SK-N-SH treated with all-trans-retinoic acid at 6 μM for 48 hours (cell line): ENCODE measurements around the gene CEP192.
"Not testable (repeated sequence)": the region's sequence is repeated elsewhere in the genome, so short reads cannot be mapped to it uniquely, and the experiment has no call there.

ENCODE experiments used
- ATAC-seq: fragments of 200-7000 bp; cut with Tn5 transposase; 3 replicates; pipeline ENCODE4 v1.9.1; 2020; ENCODE audit warnings: mild to moderate bottlenecking, moderate library complexity
- BACH2 ChIP-seq: fragments of 250-450 bp; sonication (Bioruptor Pico); IDR thresholded peaks from 2 replicates; pipeline ENCODE4 v1.9.0; 2021; ENCODE audit warnings: mild to moderate bottlenecking, borderline replicate concordance
- ESRRG ChIP-seq: fragments of 250-450 bp; sonication (Bioruptor Pico); IDR thresholded peaks from 2 replicates; pipeline ENCODE4 v1.6.1; 2021; ENCODE audit warnings: mild to moderate bottlenecking
- GLIS3 ChIP-seq: fragments of 250-450 bp; sonication (Bioruptor Pico); IDR thresholded peaks from 2 replicates; pipeline ENCODE4 v1.5.0; 2020; ENCODE audit warnings: mild to moderate bottlenecking, moderate library complexity
- ISL1 ChIP-seq: fragments of 250-450 bp; sonication (Bioruptor Pico); IDR thresholded peaks from 2 replicates; pipeline ENCODE4 v2.1.2; 2022; ENCODE audit warnings: mild to moderate bottlenecking, moderate library complexity
- POU6F1 ChIP-seq: fragments of 250-450 bp; sonication (Bioruptor Pico); IDR thresholded peaks from 2 replicates; pipeline ENCODE4 v1.8.0; 2021; ENCODE audit warnings: low read depth, mild to moderate bottlenecking, moderate library complexity, borderline replicate concordance
- PPARA ChIP-seq: fragments of 250-450 bp; sonication (Bioruptor Pico); IDR thresholded peaks from 2 replicates; pipeline ENCODE4 v1.5.0; 2020; ENCODE audit warnings: mild to moderate bottlenecking, borderline replicate concordance
- TCF4 ChIP-seq: fragments of 250-450 bp; sonication (Bioruptor Pico); IDR thresholded peaks from 2 replicates; pipeline ENCODE4 v1.8.0; 2021; ENCODE audit warnings: mild to moderate bottlenecking, moderate library complexity, borderline replicate concordance
- TOX ChIP-seq: fragments of 250-450 bp; sonication (Bioruptor Pico); IDR thresholded peaks from 2 replicates; pipeline ENCODE4 v1.8.0; 2021; ENCODE audit warnings: mild to moderate bottlenecking, moderate library complexity, borderline replicate concordance
- ZC3H10 ChIP-seq: fragments of 250-450 bp; sonication (Bioruptor Pico); IDR thresholded peaks from 2 replicates; pipeline ENCODE4 v1.5.1; 2021; ENCODE audit warnings: mild to moderate bottlenecking, moderate library complexity
- ZFP3 ChIP-seq: fragments of 250-450 bp; sonication (Bioruptor Pico); IDR thresholded peaks from 2 replicates; pipeline ENCODE4 v1.5.0; 2020; ENCODE audit warnings: mild to moderate bottlenecking, moderate library complexity
- ZFP30 ChIP-seq: fragments of 450-650 bp; formaldehyde crosslinking; IDR thresholded peaks from 2 replicates; pipeline ENCODE4 v1.5.0; 2022; ENCODE audit warnings: mild to moderate bottlenecking, moderate library complexity
- ZNF565 ChIP-seq: fragments of 450-650 bp; formaldehyde crosslinking; conservative IDR thresholded peaks from 2 replicates; pipeline ENCODE4 v1.5.0; 2020; ENCODE audit warnings: low read depth, mild to moderate bottlenecking, moderate library complexity
- ZNF70 ChIP-seq: fragments of 450-650 bp; formaldehyde crosslinking; IDR thresholded peaks from 2 replicates; pipeline ENCODE4 v1.5.0; 2020; ENCODE audit warnings: mild to moderate bottlenecking, moderate library complexity
- TF ChIP-seq, protein P1 (sequence below): fragments of 250-450 bp; sonication (Bioruptor Pico); IDR thresholded peaks from 2 replicates; pipeline ENCODE4 v1.5.1; 2020; ENCODE audit warnings: low read depth, mild to moderate bottlenecking, moderate library complexity
- TF ChIP-seq, protein P2 (sequence below): fragments of 250-450 bp; sonication (Bioruptor Pico); IDR thresholded peaks from 2 replicates; pipeline ENCODE4 v1.8.0; 2020; ENCODE audit warnings: mild to moderate bottlenecking, moderate library complexity, borderline replicate concordance

Gene CEP192

GRCh38 chr18:13096232-13096631, 105.1 kb downstream of the CEP192 start:
- TF ChIP-seq ZFP3 (no peak), POU6F1 (no peak), PPARA (no peak), ESRRG (CRISPR knock-in tag) (no peak), ZC3H10 (CRISPR knock-in tag) (no peak), BACH2 (CRISPR knock-in tag) (no peak), ISL1 (CRISPR knock-in tag) (no peak), GLIS3 (CRISPR knock-in tag) (no peak), ZNF565 (CRISPR knock-in tag) (no peak)
- TF ChIP-seq, protein P1, sequence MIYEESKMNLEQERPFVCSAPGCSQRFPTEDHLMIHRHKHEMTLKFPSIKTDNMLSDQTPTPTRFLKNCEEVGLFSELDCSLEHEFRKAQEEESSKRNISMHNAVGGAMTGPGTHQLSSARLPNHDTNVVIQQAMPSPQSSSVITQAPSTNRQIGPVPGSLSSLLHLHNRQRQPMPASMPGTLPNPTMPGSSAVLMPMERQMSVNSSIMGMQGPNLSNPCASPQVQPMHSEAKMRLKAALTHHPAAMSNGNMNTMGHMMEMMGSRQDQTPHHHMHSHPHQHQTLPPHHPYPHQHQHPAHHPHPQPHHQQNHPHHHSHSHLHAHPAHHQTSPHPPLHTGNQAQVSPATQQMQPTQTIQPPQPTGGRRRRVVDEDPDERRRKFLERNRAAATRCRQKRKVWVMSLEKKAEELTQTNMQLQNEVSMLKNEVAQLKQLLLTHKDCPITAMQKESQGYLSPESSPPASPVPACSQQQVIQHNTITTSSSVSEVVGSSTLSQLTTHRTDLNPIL (CRISPR knock-in tag): no peak
- ATAC-seq: no peak

DNA sequence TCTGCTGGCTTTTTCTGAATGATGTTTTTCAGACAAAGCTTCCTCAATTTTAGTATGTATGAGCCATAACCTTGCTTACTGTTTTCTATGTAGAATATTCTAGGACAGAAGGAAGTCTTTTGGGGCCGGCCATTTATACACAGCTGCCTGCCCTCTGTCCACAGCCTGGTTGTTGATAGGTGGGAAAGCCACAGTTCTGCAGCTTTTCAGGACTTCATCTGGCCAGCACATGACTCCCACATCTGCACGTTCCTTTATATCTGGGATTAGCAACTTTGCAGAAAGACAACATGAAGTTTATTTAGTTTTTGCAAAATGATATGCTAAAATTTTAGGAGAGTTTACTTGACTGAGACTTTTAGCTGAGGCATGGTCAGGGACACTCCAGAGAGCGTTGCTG, 105.6 kb downstream of the CEP192 start:
- TF ChIP-seq ZFP3 (no peak), TOX (CRISPR knock-in tag) (no peak)
- ATAC-seq: no peak

DNA sequence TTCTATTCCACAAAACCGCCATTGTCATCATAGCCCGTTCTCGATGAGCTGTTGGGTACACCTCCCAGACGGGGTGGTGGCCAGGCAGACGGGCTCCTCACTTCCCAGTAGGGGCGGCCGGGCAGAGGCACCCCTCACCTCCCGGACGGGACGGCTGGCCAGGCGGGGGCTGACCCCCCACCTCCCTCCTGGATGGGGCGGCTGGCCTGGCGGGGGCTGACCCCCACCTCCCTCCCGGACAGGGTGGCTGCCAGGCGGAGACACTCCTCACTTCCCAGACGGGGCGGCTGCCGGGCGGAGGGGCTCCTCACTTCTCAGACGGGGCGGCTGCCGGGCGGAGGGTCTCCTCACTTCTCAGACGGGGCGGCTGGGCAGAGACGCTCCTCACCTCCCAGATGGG, 106.9 kb downstream of the CEP192 start:
- ATAC-seq: not testable (repeated sequence)

- no peak for ATAC-seq
- TF ChIP-seq ZNF70 (no peak), GLIS3 (CRISPR knock-in tag) (no peak), ISL1 (CRISPR knock-in tag) (no peak), ZFP30 (no peak), TCF4 (CRISPR knock-in tag) (no peak), POU6F1 (no peak), ZC3H10 (CRISPR knock-in tag) (no peak), PPARA (no peak)
- TF ChIP-seq, all 23 proteins: peak for 0
Measured at GRCh38 chr18:13099113-13099512, 108.0 kb downstream of the CEP192 start.

DNA sequence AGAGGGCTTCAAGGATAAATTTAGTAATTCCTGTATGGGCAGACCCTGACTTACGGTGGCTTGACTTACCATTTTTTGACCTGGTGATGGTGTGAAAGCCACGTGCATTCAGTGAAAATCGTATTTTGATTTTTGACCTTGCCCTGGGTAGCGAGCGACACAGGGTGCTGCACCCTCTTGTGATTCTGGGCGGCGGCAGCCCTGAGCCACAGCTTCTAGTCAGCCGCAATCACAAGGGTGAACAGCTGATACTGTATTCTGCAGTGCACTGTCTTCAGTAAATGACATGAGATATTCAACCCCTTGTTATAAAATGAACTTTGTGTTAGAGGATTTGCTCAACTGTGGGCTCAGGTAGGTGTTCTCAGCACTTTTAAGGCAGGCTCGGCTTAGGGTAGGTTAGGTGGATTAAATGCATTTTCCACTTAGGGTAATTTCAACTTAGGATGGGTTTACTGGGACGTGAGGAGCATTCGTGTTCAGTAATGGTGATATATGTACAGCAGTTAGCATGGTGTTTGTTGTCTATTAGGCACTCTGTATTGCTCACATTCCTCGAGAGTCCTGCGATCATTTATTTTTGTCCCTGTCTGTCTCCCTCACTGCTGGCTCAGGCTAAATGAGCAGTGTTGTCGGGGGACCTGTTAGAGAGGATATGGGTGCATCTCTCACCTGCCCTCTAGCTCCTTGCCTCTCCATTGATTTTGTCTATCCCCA, 109.9 kb downstream of the CEP192 start:
- ATAC-seq: no peak
- TF ChIP-seq ZFP3 (no peak), ZC3H10 (CRISPR knock-in tag) (no peak), ESRRG (CRISPR knock-in tag) (no peak), TCF4 (CRISPR knock-in tag) (no peak)
- TF ChIP-seq, protein P1 (CRISPR knock-in tag): no peak
- TF ChIP-seq, all 23 proteins: peak for 0

DNA sequence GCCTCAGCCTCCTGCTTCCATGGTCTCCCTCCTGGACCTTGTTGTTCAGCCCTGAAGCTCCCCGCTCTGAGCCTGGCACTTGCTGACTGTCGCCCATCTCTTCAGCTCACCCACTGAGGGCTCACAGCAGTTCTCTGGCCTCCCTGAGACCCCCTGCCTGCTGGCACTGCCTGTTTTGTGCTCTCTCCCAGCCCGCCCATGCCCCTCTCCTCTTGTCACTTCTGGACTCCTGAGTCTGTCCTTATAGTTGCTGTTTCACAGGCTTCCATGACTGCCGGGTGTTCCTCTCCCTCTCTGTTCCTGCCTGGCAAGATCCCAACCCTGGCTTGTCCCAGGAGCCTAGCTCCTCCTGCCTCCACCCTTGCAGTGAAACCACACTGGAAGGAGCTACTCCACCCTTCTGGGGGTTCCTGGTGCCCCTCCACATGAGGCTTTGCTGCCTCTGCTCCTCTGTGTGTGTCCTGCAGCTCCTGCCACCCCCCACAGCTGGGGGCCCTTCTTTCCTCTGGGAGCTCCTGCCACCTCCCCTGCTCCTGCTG, 110.6 kb downstream of the CEP192 start:
- TF ChIP-seq ZFP3 (no peak), ESRRG (CRISPR knock-in tag) (no peak), ZFP30 (no peak), ZNF70 (no peak), TOX (CRISPR knock-in tag) (no peak)
- TF ChIP-seq, protein P2, sequence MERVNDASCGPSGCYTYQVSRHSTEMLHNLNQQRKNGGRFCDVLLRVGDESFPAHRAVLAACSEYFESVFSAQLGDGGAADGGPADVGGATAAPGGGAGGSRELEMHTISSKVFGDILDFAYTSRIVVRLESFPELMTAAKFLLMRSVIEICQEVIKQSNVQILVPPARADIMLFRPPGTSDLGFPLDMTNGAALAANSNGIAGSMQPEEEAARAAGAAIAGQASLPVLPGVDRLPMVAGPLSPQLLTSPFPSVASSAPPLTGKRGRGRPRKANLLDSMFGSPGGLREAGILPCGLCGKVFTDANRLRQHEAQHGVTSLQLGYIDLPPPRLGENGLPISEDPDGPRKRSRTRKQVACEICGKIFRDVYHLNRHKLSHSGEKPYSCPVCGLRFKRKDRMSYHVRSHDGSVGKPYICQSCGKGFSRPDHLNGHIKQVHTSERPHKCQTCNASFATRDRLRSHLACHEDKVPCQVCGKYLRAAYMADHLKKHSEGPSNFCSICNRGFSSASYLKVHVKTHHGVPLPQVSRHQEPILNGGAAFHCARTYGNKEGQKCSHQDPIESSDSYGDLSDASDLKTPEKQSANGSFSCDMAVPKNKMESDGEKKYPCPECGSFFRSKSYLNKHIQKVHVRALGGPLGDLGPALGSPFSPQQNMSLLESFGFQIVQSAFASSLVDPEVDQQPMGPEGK (CRISPR knock-in tag): no peak
- no peak for ATAC-seq
